T-cell (primary cell): ENCODE measurements around the gene HELZ. TPM values are rescaled to one million over a fixed set of nuclear protein-coding genes. Genes with fewer than 3 reads are reported as not detected.

Experiments used
- ATAC-seq, 4 experiments: fragments of 200-7000 bp in 3 of 4; fragments of 150-1000 bp in 1 of 4; cut with Tn5 transposase; replicated peaks in 1 of 4; 1 replicate in 3 of 4; 2 replicates in 1 of 4; pipeline ENCODE4 v1.10.0; 2021; ENCODE audit warnings: moderate library complexity in 3 of 4, mild to moderate bottlenecking in 2 of 4, moderate number of reproducible peaks in 1 of 4
- CTCF ChIA-PET, 2 donors: fragments of 300-600 bp; sonication (Branson Sonifier 250); formaldehyde crosslinking; loops; one replicate each; lab custom pipeline; 2022; ENCODE audit warnings: antibody characterized with exemption in 2 of 2; lab: Charles Lee
- POLR2A ChIA-PET, 2 donors: fragments of 300-600 bp; sonication (Branson Sonifier 250); formaldehyde crosslinking; loops; one replicate each; lab custom pipeline; 2022; ENCODE audit warnings: antibody characterized with exemption in 2 of 2; lab: Charles Lee
- DNase-seq, 35 experiments: peaks; one replicate each; pipeline versions ENCODE4 v3.0.0 to v3.0.0-alpha.2; 2013 to 2023
- H3K27ac ChIP-seq: one replicate; pipeline ENCODE4 v1.5.1; 2013; ENCODE audit warnings: low read length
- H3K27me3 ChIP-seq, 2 experiments: replicated peaks in 1 of 2; 1 replicate in 1 of 2; 2 replicates in 1 of 2; pipeline versions ENCODE4 v1.6.1 to v1.7.0; 2013; ENCODE audit warnings: low read length in 1 of 2, mixed read lengths in 1 of 2; ENCODE audit not compliant: control insufficient read depth in 2 of 2, insufficient read depth in 2 of 2; ENCODE audit errors: extremely low read depth in 1 of 2
- H3K36me3 ChIP-seq, 2 donors: 1 replicate in 1 of 2; 2 replicates in 1 of 2; pipeline versions ENCODE4 v1.6.1 to v1.7.0; 2013; ENCODE audit warnings: low read length in 1 of 2; ENCODE audit not compliant: control insufficient read depth in 2 of 2, insufficient read depth in 1 of 2; ENCODE audit errors: extremely low read depth in 1 of 2
- H3K4me1 ChIP-seq, 2 experiments: 1 replicate in 1 of 2; 2 replicates in 1 of 2; pipeline versions ENCODE4 v1.6.1 to v1.7.0; 2013; ENCODE audit warnings: low read length in 2 of 2, mixed read lengths in 1 of 2; ENCODE audit not compliant: insufficient read depth in 2 of 2, control insufficient read depth in 1 of 2; ENCODE audit errors: extremely low read depth in 1 of 2
- H3K4me3 ChIP-seq, 2 donors: 1 replicate in 1 of 2; 2 replicates in 1 of 2; pipeline versions ENCODE4 v1.5.1 to v1.7.0; 2013; ENCODE audit warnings: mild to moderate bottlenecking in 2 of 2, low read length in 1 of 2, moderate library complexity in 1 of 2; ENCODE audit not compliant: control insufficient read depth in 1 of 2; ENCODE audit errors: extremely low read depth in 1 of 2
- H3K9me3 ChIP-seq: 2 replicates; pipeline ENCODE4 v1.7.0; 2013
- H3K27ac Mint-ChIP-seq, 2 donors: one replicate each; pipeline ENCODE4 v1.8.0; 2020 to 2021; ENCODE audit warnings: mild to moderate bottlenecking in 2 of 2, mixed read lengths in 2 of 2
- H3K27me3 Mint-ChIP-seq, 2 donors: one replicate each; pipeline ENCODE4 v1.8.0; 2021 to 2022; ENCODE audit warnings: mixed read lengths in 2 of 2
- H3K36me3 Mint-ChIP-seq: one replicate; pipeline ENCODE4 v1.8.0; 2021; ENCODE audit warnings: mixed read lengths
- H3K4me1 Mint-ChIP-seq, 3 donors: one replicate each; pipeline ENCODE4 v1.8.0; 2020 to 2022; ENCODE audit warnings: mixed read lengths in 3 of 3, mild to moderate bottlenecking in 1 of 3
- H3K4me3 Mint-ChIP-seq, 3 donors: one replicate each; pipeline ENCODE4 v1.8.0; 2020 to 2022; ENCODE audit warnings: mild to moderate bottlenecking in 3 of 3, mixed read lengths in 3 of 3, moderate library complexity in 3 of 3
- H3K9me3 Mint-ChIP-seq, 3 donors: one replicate each; pipeline ENCODE4 v1.8.0; 2020 to 2022; ENCODE audit warnings: mixed read lengths in 3 of 3
- WGBS: methylation state at CpG from one replicate; pipeline ENCODE4 v1.1.5; 2013; ENCODE audit warnings: missing lambda C conversion rate; ENCODE audit not compliant: insufficient coverage; 5-methylcytosine and 5-hydroxymethylcytosine counted together
- total RNA-seq, 35 experiments: library from RNA in 6 of 35; stranded (reverse) in 6 of 35; fragments of 120-200 nt in 1 of 35; gene quantifications; one replicate each; pipeline versions ENCODE4 v1.2.1 to v1.2.4 and lab custom pipeline; 2013 to 2026

HELZ gene
- total RNA-seq, 5 donors from 2014 or later (not counting 1 experiment from before 2014, with no cell fraction given), result 76.0 to 115 (median 91.6) TPM

DNA sequence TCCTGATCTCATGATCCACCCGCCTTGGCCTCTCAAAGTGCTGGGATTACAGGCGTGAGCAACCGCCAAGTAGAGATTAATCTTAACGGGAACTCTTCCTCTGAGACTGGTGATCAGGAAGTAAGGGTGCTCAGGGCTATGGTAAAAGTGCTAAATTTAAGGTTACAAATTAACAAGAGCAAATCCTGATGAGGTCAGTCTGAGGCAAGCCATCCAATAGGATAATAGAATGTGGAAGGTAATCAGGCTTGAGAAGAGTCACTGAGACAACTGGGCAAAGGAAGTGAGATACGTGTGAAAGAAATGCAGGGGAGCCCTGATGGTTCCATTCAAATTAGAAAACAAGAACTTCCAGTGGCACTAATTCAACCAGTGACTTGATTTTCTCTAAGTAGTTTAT lies 131.5 kb downstream of the HELZ start:
- CTCF ChIA-PET, result no interaction called here
- H3K4me1 Mint-ChIP-seq, result peaks cover 4 to 13% (median 10%) of the 10 kb centered on the region in 3 donors

GRCh38 chr17:67111808-67112207 lies 133.2 kb downstream of the HELZ start:
- Histone ChIP-seq H3K4me1 (no peaks in the 10 kb centered on the region), H3K36me3 (peaks cover 4 to 76% of the 10 kb centered on the region in 2 donors), H3K27ac (no peak overlapping the region), H3K9me3 (peaks cover 3% of the 10 kb centered on the region), H3K27me3 (no peaks in the 10 kb centered on the region), H3K4me3 (no peak overlapping the region)
- DNase-seq, result no peak
- no peak overlapping the region for H3K4me3 Mint-ChIP-seq
- H3K27ac Mint-ChIP-seq, result no peak overlapping the region
- H3K36me3 Mint-ChIP-seq, result peaks cover 85% of the 10 kb centered on the region
- peaks cover 10 to 18% (median 11%) of the 10 kb centered on the region in 3 donors for H3K4me1 Mint-ChIP-seq
- CTCF ChIA-PET, result interaction anchor here in 1 of 2 donors (0.6 to 0.7 kb wide), 2 partner anchors 40 to 578 kb away, joined by 3 to 5 read pairs; no protein-coding TSS in a partner anchor
- H3K27me3 Mint-ChIP-seq, result no peaks in the 10 kb centered on the region
- WGBS, result no CpG with 5 or more reads among the region's 1 CpG
- no peak for ATAC-seq
- peaks cover 4 to 12% (median 12%) of the 10 kb centered on the region in 3 donors for H3K9me3 Mint-ChIP-seq
- POLR2A ChIA-PET, result no interaction called here

More for the DNA sequence above, 131.5 kb downstream of the HELZ start:
- Mint-ChIP-seq H3K27ac (no peak overlapping the region), H3K27me3 (no peaks in the 10 kb centered on the region), H3K36me3 (peaks cover 83% of the 10 kb centered on the region), H3K4me3 (no peak overlapping the region), H3K9me3 (peaks cover 4 to 15% (median 12%) of the 10 kb centered on the region in 3 donors)
- Histone ChIP-seq H3K9me3 (peaks cover 3% of the 10 kb centered on the region), H3K4me1 (no peaks in the 10 kb centered on the region), H3K4me3 (no peak overlapping the region), H3K27ac (no peak overlapping the region), H3K36me3 (peaks cover 10 to 67% of the 10 kb centered on the region in 2 donors), H3K27me3 (no peaks in the 10 kb centered on the region)
- ATAC-seq (no peak), DNase-seq (no peak)
- POLR2A ChIA-PET, result no interaction called here
- 96% methylated on average over 4 of the region's 5 CpGs for WGBS

GRCh38 chr17:67111327-67111726 lies 133.7 kb downstream of the HELZ start:
- Histone ChIP-seq H3K27me3 (no peaks in the 10 kb centered on the region), H3K9me3 (no peaks in the 10 kb centered on the region), H3K27ac (no peak overlapping the region), H3K4me1 (no peaks in the 10 kb centered on the region), H3K4me3 (no peak overlapping the region), H3K36me3 (peaks cover 0 to 74% of the 10 kb centered on the region in 2 donors)
- DNase-seq (no peak), ATAC-seq (no peak)
- Mint-ChIP-seq H3K4me3 (no peak overlapping the region), H3K4me1 (peaks cover 7 to 16% (median 8%) of the 10 kb centered on the region in 3 donors), H3K9me3 (peaks cover 2 to 10% (median 10%) of the 10 kb centered on the region in 3 donors), H3K27me3 (no peaks in the 10 kb centered on the region), H3K36me3 (peaks cover 80% of the 10 kb centered on the region), H3K27ac (no peak overlapping the region)
- ChIA-PET POLR2A (interaction anchor here (0.6 to 0.7 kb wide), 2 partner anchors 20 to 728 kb away, joined by 3 read pairs; no protein-coding TSS in a partner anchor), CTCF (no interaction called here)
- whole genome bisulfite sequencing, result no CpG with 5 or more reads among the region's 2 CpGs

DNA sequence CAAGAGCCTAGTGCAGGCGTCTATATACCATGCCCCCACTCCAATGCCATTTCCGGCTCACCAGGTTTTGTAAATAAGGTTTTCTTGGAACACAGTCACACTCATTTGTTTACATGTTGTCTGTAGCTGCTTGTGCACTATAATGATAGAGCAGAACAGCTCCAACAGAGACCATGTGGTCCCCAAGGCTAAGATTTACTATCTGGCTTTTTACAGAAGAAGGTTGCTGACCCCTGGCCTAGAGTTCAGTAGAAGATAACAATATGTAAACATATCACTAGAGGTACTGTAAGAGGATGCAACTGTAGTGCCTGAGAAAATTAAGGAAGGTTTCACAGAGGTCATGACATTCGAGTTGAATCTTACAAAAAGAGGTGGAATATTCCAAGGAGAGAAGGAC lies 134.4 kb downstream of the HELZ start:
- Mint-ChIP-seq H3K4me3 (no peak overlapping the region), H3K27ac (no peak overlapping the region), H3K27me3 (no peaks in the 10 kb centered on the region), H3K36me3 (peaks cover 77% of the 10 kb centered on the region), H3K4me1 (peaks cover 5 to 13% (median 6%) of the 10 kb centered on the region in 3 donors), H3K9me3 (peaks cover 0 to 4% (median 3%) of the 10 kb centered on the region in 3 donors)
- Histone ChIP-seq H3K9me3 (no peaks in the 10 kb centered on the region), H3K36me3 (peaks cover 0 to 74% of the 10 kb centered on the region in 2 donors), H3K27ac (no peak overlapping the region), H3K27me3 (no peaks in the 10 kb centered on the region), H3K4me3 (no peak overlapping the region), H3K4me1 (no peaks in the 10 kb centered on the region)
- no peak for DNase-seq
- ATAC-seq, result no peak
- 100% methylated on average over 1 of the region's 3 CpGs for WGBS
- CTCF ChIA-PET, result no interaction called here
- POLR2A ChIA-PET, result interaction anchor here (0.6 to 0.7 kb wide), 2 partner anchors 20 to 729 kb away, joined by 3 read pairs; no protein-coding TSS in a partner anchor

- H3K27ac ChIP-seq, result no peak overlapping the region
Observed at GRCh38 chr17:67109111-67109510, 135.9 kb downstream of the HELZ start.

GRCh38 chr17:67107811-67108775 lies 136.9 kb downstream of the HELZ start:
- H3K4me1 Mint-ChIP-seq, result peaks cover 16 to 18% (median 18%) of the 10 kb centered on the region in 3 donors
- ChIA-PET POLR2A (interaction anchor here in 1 of 2 donors (0.6 kb wide), 1 partner anchor 422 kb away, joined by 4 read pairs; no protein-coding TSS in a partner anchor), CTCF (interaction anchor here in 1 of 2 donors (0.6 kb wide), 1 partner anchor 147 kb away, joined by 3 read pairs; no protein-coding TSS in a partner anchor)
- no peaks in the 10 kb centered on the region for H3K27me3 Mint-ChIP-seq
- no peak for ATAC-seq
- no peak for DNase-seq
- no peak overlapping the region for H3K27ac Mint-ChIP-seq
- H3K27me3 ChIP-seq, result no peaks in the 10 kb centered on the region
- H3K4me1 ChIP-seq, result no peaks in the 10 kb centered on the region
- H3K4me3 ChIP-seq, result no peak overlapping the region
- H3K36me3 Mint-ChIP-seq, result peaks cover 72% of the 10 kb centered on the region
- no peak overlapping the region for H3K4me3 Mint-ChIP-seq
- H3K9me3 ChIP-seq, result no peaks in the 10 kb centered on the region
- 96% methylated on average over 6 of the region's 13 CpGs for WGBS
- no peak overlapping the region for H3K27ac ChIP-seq
- no peaks in the 10 kb centered on the region for H3K9me3 Mint-ChIP-seq
- H3K36me3 ChIP-seq, result peaks cover 0 to 63% of the 10 kb centered on the region in 2 donors

More at GRCh38 chr17:67109111-67109510, 135.9 kb downstream of the HELZ start:
- whole genome bisulfite sequencing, result 100% methylated on average over 3 of the region's 5 CpGs
- Mint-ChIP-seq H3K36me3 (peaks cover 74% of the 10 kb centered on the region), H3K9me3 (no peaks in the 10 kb centered on the region), H3K4me1 (peaks cover 6 to 10% (median 9%) of the 10 kb centered on the region in 3 donors), H3K4me3 (no peak overlapping the region), H3K27ac (peak overlapping the region in 1 of 2 donors; percentile 13), H3K27me3 (no peaks in the 10 kb centered on the region)
- H3K36me3 ChIP-seq, result peaks cover 0 to 72% of the 10 kb centered on the region in 2 donors
- ChIA-PET CTCF (no interaction called here), POLR2A (interaction anchor here (0.6 kb wide), 2 partner anchors 22 to 421 kb away, joined by 3 to 4 read pairs; no protein-coding TSS in a partner anchor)
- H3K4me1 ChIP-seq, result no peaks in the 10 kb centered on the region
- no peak for DNase-seq
- H3K4me3 ChIP-seq, result no peak overlapping the region
- no peak for ATAC-seq
- no peaks in the 10 kb centered on the region for H3K27me3 ChIP-seq
- H3K9me3 ChIP-seq, result no peaks in the 10 kb centered on the region
